BE2C (cell line): Measurements from ENCODE around the gene CSNK1G2.

Experiments used
- DNase-seq: peaks from one replicate; pipeline ENCODE4 v3.0.0-alpha.2; 2020
- H3K27me3 ChIP-seq: fragments of 250-450 bp; sonication (Bioruptor Pico); 2 replicates; pipeline ENCODE4 v1.5.1; 2020; ENCODE audit warnings: mild to moderate bottlenecking
- H3K36me3 ChIP-seq: fragments of 250-450 bp; sonication (Bioruptor Pico); 2 replicates; pipeline ENCODE4 v1.5.1; 2020; ENCODE audit warnings: mild to moderate bottlenecking
- H3K4me1 ChIP-seq: fragments of 250-450 bp; sonication (Bioruptor Pico); 2 replicates; pipeline ENCODE4 v1.5.1; 2020
- H3K4me3 ChIP-seq: 2 replicates; pipeline ENCODE4 v1.5.1; 2011; ENCODE audit warnings: low read depth, low read length
- H3K9me3 ChIP-seq: fragments of 250-450 bp; sonication (Bioruptor Pico); 2 replicates; pipeline ENCODE4 v1.5.1; 2020
- TF ChIP-seq, protein P1 (sequence below): IDR thresholded peaks from 2 replicates; pipeline ENCODE4 v1.5.1; 2012; ENCODE audit warnings: mild to moderate bottlenecking, low read depth, low read length

The CSNK1G2 gene

DNA sequence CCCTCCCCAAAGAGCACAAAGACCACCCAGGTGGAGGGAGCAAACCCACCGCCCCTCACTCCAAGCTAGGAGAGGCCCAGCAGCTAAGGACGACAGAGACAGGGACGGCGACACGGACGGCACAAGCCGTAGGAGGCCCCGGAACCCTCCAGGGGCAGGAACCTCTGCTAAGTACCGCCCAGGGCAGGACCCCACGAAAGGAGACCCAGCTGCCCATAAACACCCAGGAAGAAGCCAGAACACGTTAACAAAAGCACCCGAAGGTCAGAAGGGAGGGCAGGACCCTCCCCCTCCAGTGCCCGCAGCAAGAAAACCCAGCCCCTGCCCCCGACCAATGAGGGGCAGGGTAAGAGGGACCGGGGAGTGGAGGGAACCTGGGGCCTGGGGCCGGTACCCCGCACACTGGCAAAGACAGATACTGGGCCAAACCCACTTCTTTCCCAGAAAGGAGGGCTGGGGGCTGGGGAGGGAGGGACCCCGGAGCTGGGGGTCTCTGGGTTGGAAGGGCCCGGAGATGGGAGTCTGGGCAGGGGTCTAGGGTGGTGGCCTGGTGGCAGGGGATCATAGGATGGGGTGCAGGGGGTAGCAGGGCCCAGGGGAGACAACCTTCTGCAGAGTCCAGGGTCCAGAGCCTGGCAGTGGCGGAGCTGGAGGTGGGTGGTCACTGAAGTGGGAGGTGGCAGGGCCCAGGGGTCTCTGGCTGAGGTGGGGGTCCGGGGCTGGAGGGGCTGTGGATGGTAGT is 72.1 kb downstream of the CSNK1G2 start:
- DNase-seq: no peak
- Histone ChIP-seq H3K27me3 (no peaks in the 10 kb centered on the region), H3K4me3 (no peak overlapping the region), H3K36me3 (peaks cover 2% of the 10 kb centered on the region; the same call in 1 of the 2 replicates), H3K4me1 (peaks cover 3% of the 10 kb centered on the region; the same call in 1 of the 2 replicates), H3K9me3 (no peaks in the 10 kb centered on the region)
- TF ChIP-seq, protein P1, sequence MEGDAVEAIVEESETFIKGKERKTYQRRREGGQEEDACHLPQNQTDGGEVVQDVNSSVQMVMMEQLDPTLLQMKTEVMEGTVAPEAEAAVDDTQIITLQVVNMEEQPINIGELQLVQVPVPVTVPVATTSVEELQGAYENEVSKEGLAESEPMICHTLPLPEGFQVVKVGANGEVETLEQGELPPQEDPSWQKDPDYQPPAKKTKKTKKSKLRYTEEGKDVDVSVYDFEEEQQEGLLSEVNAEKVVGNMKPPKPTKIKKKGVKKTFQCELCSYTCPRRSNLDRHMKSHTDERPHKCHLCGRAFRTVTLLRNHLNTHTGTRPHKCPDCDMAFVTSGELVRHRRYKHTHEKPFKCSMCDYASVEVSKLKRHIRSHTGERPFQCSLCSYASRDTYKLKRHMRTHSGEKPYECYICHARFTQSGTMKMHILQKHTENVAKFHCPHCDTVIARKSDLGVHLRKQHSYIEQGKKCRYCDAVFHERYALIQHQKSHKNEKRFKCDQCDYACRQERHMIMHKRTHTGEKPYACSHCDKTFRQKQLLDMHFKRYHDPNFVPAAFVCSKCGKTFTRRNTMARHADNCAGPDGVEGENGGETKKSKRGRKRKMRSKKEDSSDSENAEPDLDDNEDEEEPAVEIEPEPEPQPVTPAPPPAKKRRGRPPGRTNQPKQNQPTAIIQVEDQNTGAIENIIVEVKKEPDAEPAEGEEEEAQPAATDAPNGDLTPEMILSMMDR: no peak

DNA sequence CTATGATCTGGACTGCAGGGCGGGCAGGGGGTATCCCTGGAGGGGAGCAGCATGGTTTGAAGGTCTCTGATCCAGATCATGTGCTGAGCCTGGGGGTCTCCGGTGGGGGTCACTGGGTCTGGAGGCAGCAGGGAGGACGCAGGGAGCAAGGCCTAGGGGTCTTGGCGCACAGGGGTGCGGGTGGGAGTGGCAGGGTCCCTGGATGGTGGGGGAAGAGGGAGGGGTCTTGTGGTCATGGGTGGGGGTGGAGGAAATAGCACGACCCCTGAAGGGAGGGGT is 72.7 kb downstream of the CSNK1G2 start:
- peaks cover 2% of the 10 kb centered on the region; the same call in 1 of the 2 replicates for H3K36me3 ChIP-seq
- TF ChIP-seq, protein P1: no peak
- no peak for DNase-seq
- H3K4me3 ChIP-seq: no peak overlapping the region
- peaks cover 3% of the 10 kb centered on the region; the same call in 1 of the 2 replicates for H3K4me1 ChIP-seq
- H3K27me3 ChIP-seq: no peaks in the 10 kb centered on the region
- H3K9me3 ChIP-seq: no peaks in the 10 kb centered on the region

DNA sequence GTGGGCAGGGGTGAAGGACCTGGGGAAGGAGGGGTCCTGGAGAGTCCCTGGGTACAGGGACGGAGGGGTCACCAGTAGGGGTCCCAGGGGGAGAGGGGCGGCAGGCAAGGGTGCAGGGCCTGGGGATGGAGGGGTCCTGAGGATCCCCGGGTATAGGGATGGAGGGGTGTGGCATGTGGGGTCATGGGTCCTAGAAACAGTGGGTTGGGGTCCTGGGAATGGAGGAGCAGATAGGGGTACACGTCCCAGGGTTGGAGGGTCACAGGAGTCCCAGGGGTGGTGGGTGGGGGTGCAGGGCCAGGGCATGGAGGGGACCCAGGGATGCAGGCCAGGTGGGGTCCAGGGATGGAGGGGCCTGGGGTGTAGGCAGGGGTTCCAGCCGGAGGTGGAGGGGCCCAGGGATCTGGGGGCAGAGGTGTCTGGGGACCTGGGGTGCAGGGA is 73.2 kb downstream of the CSNK1G2 start:
- H3K36me3 ChIP-seq: peaks cover 2% of the 10 kb centered on the region; the same call in 1 of the 2 replicates
- H3K4me3 ChIP-seq: no peak overlapping the region
- H3K9me3 ChIP-seq: no peaks in the 10 kb centered on the region
- no peak for DNase-seq
- TF ChIP-seq, protein P1: no peak
- H3K27me3 ChIP-seq: no peaks in the 10 kb centered on the region
- H3K4me1 ChIP-seq: peaks cover 3% of the 10 kb centered on the region; the same call in 1 of the 2 replicates

DNA sequence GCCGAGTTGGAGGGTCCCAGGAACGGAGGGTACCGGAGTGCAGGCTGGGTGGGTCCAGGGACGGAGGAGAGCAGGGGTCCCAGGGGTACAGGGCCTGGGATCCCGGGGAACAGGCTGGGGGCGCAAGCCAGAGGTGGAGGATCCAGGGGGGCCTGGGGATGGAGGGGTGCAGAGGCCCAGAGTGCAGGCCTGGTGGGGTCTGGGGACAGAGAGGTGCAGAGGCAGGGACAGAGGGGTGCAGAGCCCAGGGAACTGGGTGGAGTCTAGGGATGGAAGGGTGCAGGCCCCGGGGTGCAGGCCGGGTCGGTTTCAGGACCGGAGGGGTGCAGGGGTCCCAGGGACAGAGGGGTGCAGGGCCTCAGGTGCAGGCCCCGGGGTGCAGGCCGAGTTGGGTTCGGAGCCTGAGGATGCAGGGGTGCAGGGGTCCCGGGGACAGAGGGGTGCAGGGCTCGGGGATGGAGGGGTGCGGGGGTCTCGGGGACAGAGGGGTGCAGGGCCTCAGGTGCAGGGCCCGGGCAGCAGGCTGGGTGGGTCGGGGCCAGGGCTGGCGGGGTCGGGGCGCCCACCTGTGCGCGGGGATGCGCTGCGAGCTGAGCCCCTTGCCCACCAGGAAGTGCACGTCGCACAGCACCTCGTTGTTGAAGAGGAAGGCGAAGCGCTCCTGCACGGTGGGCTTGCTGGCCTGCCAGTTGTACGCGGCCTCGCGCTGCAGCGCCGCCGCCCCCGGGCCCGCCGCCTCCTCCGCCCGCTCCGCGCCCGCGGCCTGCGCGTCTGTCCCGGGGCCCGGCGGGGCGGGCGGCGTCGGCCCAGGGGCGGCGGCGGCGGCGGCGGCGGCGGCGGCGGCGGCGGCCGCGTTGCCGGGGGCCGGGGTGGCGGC is 74.0 kb downstream of the CSNK1G2 start:
- Histone ChIP-seq H3K27me3 (no peaks in the 10 kb centered on the region), H3K4me3 (peak overlapping the region; percentile 58), H3K9me3 (no peaks in the 10 kb centered on the region), H3K36me3 (peaks cover 2% of the 10 kb centered on the region; the same call in 1 of the 2 replicates), H3K4me1 (peaks cover 3% of the 10 kb centered on the region; the same call in 1 of the 2 replicates)
- DNase-seq: peak; percentile 56
- TF ChIP-seq, protein P1: no peak

DNA sequence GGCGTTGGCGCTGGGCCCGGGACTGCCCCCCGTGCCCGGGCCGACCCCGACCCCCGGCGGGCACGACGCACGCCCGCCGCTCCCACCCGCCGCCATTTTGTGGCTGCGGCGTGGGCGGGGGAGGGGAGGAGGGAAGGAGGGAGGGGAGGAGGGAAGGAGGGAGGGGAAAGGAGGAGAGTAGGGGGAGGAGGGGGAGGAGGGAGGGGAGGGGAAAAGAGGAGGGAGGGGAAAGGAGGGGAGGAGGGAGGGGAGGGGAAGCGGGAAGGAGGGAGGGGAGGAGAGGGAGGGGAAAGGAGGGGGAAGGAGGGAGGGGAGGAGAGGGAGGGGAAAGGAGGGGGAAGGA is 74.6 kb downstream of the CSNK1G2 start, which contains the start of gene BTBD2:
BTBD2 (minus strand) TSS at position 107 of the 343 bp plus-strand sequence; CDS start at position 96, 11 bp downstream.
- Histone ChIP-seq H3K9me3 (no peaks in the 10 kb centered on the region), H3K27me3 (no peaks in the 10 kb centered on the region), H3K4me3 (peak within 1 kb of the TSS; percentile 58), H3K36me3 (peaks cover 2% of the 10 kb centered on the region; the same call in 1 of the 2 replicates), H3K4me1 (peaks cover 3% of the 10 kb centered on the region; the same call in 1 of the 2 replicates)
- DNase-seq: peak; percentile 59
- TF ChIP-seq, protein P1: no peak
